Measurements from ENCODE around the gene TMEM239.
"Not testable (repeated sequence)": the region's sequence is repeated elsewhere in the genome, so short reads cannot be mapped to it uniquely, and the experiment has no call there.

TMEM239 gene

GRCh38 chr20:2820896-2821869 lies 5.0 kb downstream of the TMEM239 start:
- no peak for DNase-seq (ENCODE audit: low read depth)

GRCh38 chr20:2822073-2822472 lies 5.9 kb downstream of the TMEM239 start:
- no peak for DNase-seq (ENCODE audit: low read depth)

GRCh38 chr20:2825761-2826160 lies 9.6 kb downstream of the TMEM239 start:
- no peak for DNase-seq (ENCODE audit: low read depth)

- no peak for DNase-seq (ENCODE audit: low read depth)
Measured at GRCh38 chr20:2826655-2827054, 10.5 kb downstream of the TMEM239 start.

- DNase-seq (ENCODE audit: low read depth) = no peak
Measured at GRCh38 chr20:2829376-2829775, 13.2 kb downstream of the TMEM239 start.

- DNase-seq (ENCODE audit: low read depth) = not testable (repeated sequence)
Measured at GRCh38 chr20:2831206-2831605, 15.0 kb downstream of the TMEM239 start.

- DNase-seq (ENCODE audit: low read depth) = no peak
Measured at GRCh38 chr20:2833761-2834160, 17.6 kb downstream of the TMEM239 start.

- no peak for DNase-seq (ENCODE audit: low read depth)
Measured at GRCh38 chr20:2834401-2835110, 18.4 kb downstream of the TMEM239 start.

GRCh38 chr20:2835331-2835796 lies 19.2 kb downstream of the TMEM239 start:
- no peak for DNase-seq (ENCODE audit: low read depth)

GRCh38 chr20:2836035-2836434 lies 19.9 kb downstream of the TMEM239 start:
- no peak for DNase-seq (ENCODE audit: low read depth)

- no peak for DNase-seq (ENCODE audit: low read depth)
Measured at GRCh38 chr20:2837221-2837960, 21.2 kb downstream of the TMEM239 start.

GRCh38 chr20:2838170-2838797 lies 22.1 kb downstream of the TMEM239 start:
- DNase-seq (ENCODE audit: low read depth) = no peak

GRCh38 chr20:2838847-2839671 lies 22.9 kb downstream of the TMEM239 start:
- DNase-seq (ENCODE audit: low read depth) = no peak

- DNase-seq (ENCODE audit: low read depth) = no peak
Measured at GRCh38 chr20:2839732-2840137, 23.6 kb downstream of the TMEM239 start.

- peak; percentile 60 for DNase-seq (ENCODE audit: low read depth)
Measured at GRCh38 chr20:2840138-2840966, 24.2 kb downstream of the TMEM239 start, which contains the start of the genes PCED1A and VPS16. PCED1A (minus strand) TSS chr20:2840655; CDS start chr20:2839912, 743 bp downstream. VPS16 (plus strand) TSS chr20:2840745; CDS start chr20:2840775, 30 bp downstream.

- no peak for DNase-seq (ENCODE audit: low read depth)
Measured at GRCh38 chr20:2840967-2841531, 24.9 kb downstream of the TMEM239 start.

- DNase-seq (ENCODE audit: low read depth) = no peak
Measured at GRCh38 chr20:2845607-2846006, 29.4 kb downstream of the TMEM239 start.

- no peak for DNase-seq (ENCODE audit: low read depth)
Measured at GRCh38 chr20:2846698-2847097, 30.5 kb downstream of the TMEM239 start.

- DNase-seq (ENCODE audit: low read depth) = no peak
Measured at GRCh38 chr20:2847802-2848201, 31.6 kb downstream of the TMEM239 start.

Data from fibroblast of the conjunctiva (primary cell).